Body of pancreas (tissue), 4 donors: ENCODE measurements around the gene SLC44A1.

Experiments used
- POLR2A ChIP-seq, 3 donors: fragments of 450-650 bp; IDR thresholded peaks; one replicate each; pipeline ENCODE4 v1.6.1; 2016; ENCODE audit warnings: antibody characterized with exemption in 3 of 3, mild to moderate bottlenecking in 2 of 3
- TF ChIP-seq, protein P1 (sequence below), 7 experiments: fragments of 450-650 bp in 4 of 7; fragments of 200-600 bp in 3 of 7; sonication (generic) in 3 of 7; IDR thresholded peaks; one replicate each; pipeline ENCODE4 v1.5.1; 2016 to 2019; ENCODE audit warnings: antibody characterized with exemption in 7 of 7

DNA sequence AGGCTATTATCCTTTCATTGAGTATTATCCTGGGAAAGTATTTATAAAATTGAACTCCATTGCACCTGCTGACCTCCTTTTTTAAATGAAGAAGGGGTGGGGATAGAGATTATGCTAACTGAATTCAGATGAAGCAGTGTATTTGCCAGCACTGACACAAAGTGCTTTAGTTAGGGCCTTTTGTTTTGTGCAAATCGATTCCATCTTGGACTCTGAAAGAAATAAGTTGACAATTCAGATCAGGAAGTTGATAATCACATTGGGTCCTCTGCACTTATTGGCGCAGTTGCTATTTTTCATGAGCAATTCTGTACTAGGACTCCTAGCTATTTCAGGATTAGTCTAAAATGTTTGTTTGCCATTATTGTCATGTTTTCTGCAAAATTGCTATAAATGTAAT is 101.8 kb downstream of the SLC44A1 start:
- TF ChIP-seq, protein P1, sequence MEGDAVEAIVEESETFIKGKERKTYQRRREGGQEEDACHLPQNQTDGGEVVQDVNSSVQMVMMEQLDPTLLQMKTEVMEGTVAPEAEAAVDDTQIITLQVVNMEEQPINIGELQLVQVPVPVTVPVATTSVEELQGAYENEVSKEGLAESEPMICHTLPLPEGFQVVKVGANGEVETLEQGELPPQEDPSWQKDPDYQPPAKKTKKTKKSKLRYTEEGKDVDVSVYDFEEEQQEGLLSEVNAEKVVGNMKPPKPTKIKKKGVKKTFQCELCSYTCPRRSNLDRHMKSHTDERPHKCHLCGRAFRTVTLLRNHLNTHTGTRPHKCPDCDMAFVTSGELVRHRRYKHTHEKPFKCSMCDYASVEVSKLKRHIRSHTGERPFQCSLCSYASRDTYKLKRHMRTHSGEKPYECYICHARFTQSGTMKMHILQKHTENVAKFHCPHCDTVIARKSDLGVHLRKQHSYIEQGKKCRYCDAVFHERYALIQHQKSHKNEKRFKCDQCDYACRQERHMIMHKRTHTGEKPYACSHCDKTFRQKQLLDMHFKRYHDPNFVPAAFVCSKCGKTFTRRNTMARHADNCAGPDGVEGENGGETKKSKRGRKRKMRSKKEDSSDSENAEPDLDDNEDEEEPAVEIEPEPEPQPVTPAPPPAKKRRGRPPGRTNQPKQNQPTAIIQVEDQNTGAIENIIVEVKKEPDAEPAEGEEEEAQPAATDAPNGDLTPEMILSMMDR (IDR thresholded peaks at IDR 0.05): no peak
- no peak for TF ChIP-seq POLR2A (IDR thresholded peaks at IDR 0.05)
